ENCODE results near the gene TLR8.
A peak's percentile ranks its signal among the peaks of the same experiment; 100 is the strongest.

TLR8 gene

GRCh38 chrX:12949205-12949926 is 42.9 kb downstream of the TLR8 start:
- Histone ChIP-seq H3K4ac (ENCODE audit: low read depth, low read length) (no peak overlapping the region), H3K9ac (ENCODE audit: low read length) (no peak overlapping the region), H3K4me2 (ENCODE audit: low read length) (no peak overlapping the region), H3K36me3 (ENCODE audit: control insufficient read depth in 1 of 2, insufficient read depth in 2 of 2, low read length in 2 of 2) (no peaks in the 10 kb centered on the region), H3K18ac (ENCODE audit: low read length) (no peak overlapping the region), H3K79me1 (ENCODE audit: low read length) (peaks cover 16% of the 10 kb centered on the region), H3K4me3 (ENCODE audit: low read depth, low read length) (no peak overlapping the region), H4K91ac (ENCODE audit: low read depth, low read length) (peak overlapping the region; percentile 28), H3K79me2 (ENCODE audit: control insufficient read depth, insufficient read depth, low read length, poor library complexity) (no peaks in the 10 kb centered on the region), H2BK120ac (ENCODE audit: insufficient read depth, low read length, poor library complexity) (peak overlapping the region; percentile 86), H3K23ac (ENCODE audit: low read length) (no peak overlapping the region), H4K12ac (ENCODE audit: low read depth, low read length) (no peak overlapping the region), H3K9me3 (ENCODE audit: insufficient read depth, low read depth, low read length) (no peaks in the 10 kb centered on the region), H3K4me1 (ENCODE audit: control insufficient read depth in 1 of 2, insufficient read depth in 2 of 2, low read length in 2 of 2) (peaks cover 14 to 33% of the 10 kb centered on the region in 2 experiments), H3K27me3 (ENCODE audit: insufficient read depth, low read length) (no peaks in the 10 kb centered on the region), H2BK5ac (ENCODE audit: low read depth, low read length, poor library complexity) (peak overlapping the region; percentile 44), H2BK12ac (ENCODE audit: low read length) (peak overlapping the region; percentile 53), H3K27ac (ENCODE audit: low read depth, low read length) (peak overlapping the region; percentile 27), H2AFZ (ENCODE audit: insufficient read depth, low read length, poor library complexity) (no peak overlapping the region), H2AK5ac (ENCODE audit: low read length) (no peak overlapping the region), H4K8ac (ENCODE audit: low read depth, low read length) (no peak overlapping the region), H3K14ac (ENCODE audit: low read length) (no peak overlapping the region)
- DNase-seq, result peak in 1 of 2 donors; percentile 22
- WGBS (ENCODE audit: extremely low coverage, insufficient coverage, insufficient read length), result no CpG with 5 or more reads among the region's 5 CpGs

GRCh38 chrX:12949927-12950656 is 43.7 kb downstream of the TLR8 start:
- H3K4me1 ChIP-seq (ENCODE audit: control insufficient read depth in 1 of 2, insufficient read depth in 2 of 2, low read length in 2 of 2), result peaks cover 14 to 33% of the 10 kb centered on the region in 2 experiments
- H2AFZ ChIP-seq (ENCODE audit: insufficient read depth, low read length, poor library complexity), result peak overlapping the region; percentile 9
- H3K4ac ChIP-seq (ENCODE audit: low read depth, low read length), result no peak overlapping the region
- H3K9ac ChIP-seq (ENCODE audit: low read length), result no peak overlapping the region
- H3K4me2 ChIP-seq (ENCODE audit: low read length), result no peak overlapping the region
- H4K12ac ChIP-seq (ENCODE audit: low read depth, low read length), result no peak overlapping the region
- no CpG with 5 or more reads among the region's 11 CpGs for WGBS (ENCODE audit: extremely low coverage, insufficient coverage, insufficient read length)
- no peaks in the 10 kb centered on the region for H3K79me2 ChIP-seq (ENCODE audit: control insufficient read depth, insufficient read depth, low read length, poor library complexity)
- H3K14ac ChIP-seq (ENCODE audit: low read length), result peak overlapping the region; percentile 65
- H2AK5ac ChIP-seq (ENCODE audit: low read length), result no peak overlapping the region
- H4K91ac ChIP-seq (ENCODE audit: low read depth, low read length), result peak overlapping the region; percentile 55
- no peak overlapping the region for H3K23ac ChIP-seq (ENCODE audit: low read length)
- peaks cover 17% of the 10 kb centered on the region for H3K79me1 ChIP-seq (ENCODE audit: low read length)
- H4K8ac ChIP-seq (ENCODE audit: low read depth, low read length), result peak overlapping the region; percentile 47
- peak overlapping the region; percentile 27 for H3K27ac ChIP-seq (ENCODE audit: low read depth, low read length)
- DNase-seq, result peak; percentile 55 to 60
- H3K36me3 ChIP-seq (ENCODE audit: control insufficient read depth in 1 of 2, insufficient read depth in 2 of 2, low read length in 2 of 2), result no peaks in the 10 kb centered on the region
- H2BK120ac ChIP-seq (ENCODE audit: insufficient read depth, low read length, poor library complexity), result peak overlapping the region; percentile 29
- peak overlapping the region; percentile 44 for H2BK12ac ChIP-seq (ENCODE audit: low read length)
- no peaks in the 10 kb centered on the region for H3K27me3 ChIP-seq (ENCODE audit: insufficient read depth, low read length)
- H3K18ac ChIP-seq (ENCODE audit: low read length), result no peak overlapping the region
- H3K9me3 ChIP-seq (ENCODE audit: insufficient read depth, low read depth, low read length), result no peaks in the 10 kb centered on the region
- no peak overlapping the region for H2BK5ac ChIP-seq (ENCODE audit: low read depth, low read length, poor library complexity)
- no peak overlapping the region for H3K4me3 ChIP-seq (ENCODE audit: low read depth, low read length)

- WGBS (ENCODE audit: extremely low coverage, insufficient coverage, insufficient read length), result no CpG with 5 or more reads among the region's 9 CpGs
- peak overlapping the region; percentile 56 for H3K14ac ChIP-seq (ENCODE audit: low read length)
- H2AFZ ChIP-seq (ENCODE audit: insufficient read depth, low read length, poor library complexity), result peak overlapping the region; percentile 41
Observed at GRCh38 chrX:12950851-12951594, 44.6 kb downstream of the TLR8 start.

GRCh38 chrX:12951595-12951975 is 45.2 kb downstream of the TLR8 start:
- no peak for DNase-seq
- no peak overlapping the region for H3K4me3 ChIP-seq (ENCODE audit: low read depth, low read length)
- peaks cover 20 to 37% of the 10 kb centered on the region in 2 experiments for H3K4me1 ChIP-seq (ENCODE audit: control insufficient read depth in 1 of 2, insufficient read depth in 2 of 2, low read length in 2 of 2)
- H4K12ac ChIP-seq (ENCODE audit: low read depth, low read length), result no peak overlapping the region
- no peak overlapping the region for H4K91ac ChIP-seq (ENCODE audit: low read depth, low read length)
- no peak overlapping the region for H2AK5ac ChIP-seq (ENCODE audit: low read length)
- no peak overlapping the region for H3K23ac ChIP-seq (ENCODE audit: low read length)
- WGBS (ENCODE audit: extremely low coverage, insufficient coverage, insufficient read length), result no CpG with 5 or more reads among the region's 5 CpGs
- no peaks in the 10 kb centered on the region for H3K9me3 ChIP-seq (ENCODE audit: insufficient read depth, low read depth, low read length)
- H2BK12ac ChIP-seq (ENCODE audit: low read length), result no peak overlapping the region
- no peak overlapping the region for H2AFZ ChIP-seq (ENCODE audit: insufficient read depth, low read length, poor library complexity)
- H3K4me2 ChIP-seq (ENCODE audit: low read length), result no peak overlapping the region
- H3K36me3 ChIP-seq (ENCODE audit: control insufficient read depth in 1 of 2, insufficient read depth in 2 of 2, low read length in 2 of 2), result no peaks in the 10 kb centered on the region
- H3K79me2 ChIP-seq (ENCODE audit: control insufficient read depth, insufficient read depth, low read length, poor library complexity), result no peaks in the 10 kb centered on the region
- H3K79me1 ChIP-seq (ENCODE audit: low read length), result peaks cover 17% of the 10 kb centered on the region
- no peak overlapping the region for H3K14ac ChIP-seq (ENCODE audit: low read length)
- H3K27ac ChIP-seq (ENCODE audit: low read depth, low read length), result no peak overlapping the region
- H2BK120ac ChIP-seq (ENCODE audit: insufficient read depth, low read length, poor library complexity), result no peak overlapping the region
- no peak overlapping the region for H3K18ac ChIP-seq (ENCODE audit: low read length)
- no peak overlapping the region for H2BK5ac ChIP-seq (ENCODE audit: low read depth, low read length, poor library complexity)
- H3K9ac ChIP-seq (ENCODE audit: low read length), result no peak overlapping the region
- H4K8ac ChIP-seq (ENCODE audit: low read depth, low read length), result no peak overlapping the region
- no peaks in the 10 kb centered on the region for H3K27me3 ChIP-seq (ENCODE audit: insufficient read depth, low read length)
- no peak overlapping the region for H3K4ac ChIP-seq (ENCODE audit: low read depth, low read length)

More at GRCh38 chrX:12950851-12951594, 44.6 kb downstream of the TLR8 start:
- Histone ChIP-seq H3K4me3 (ENCODE audit: low read depth, low read length) (no peak overlapping the region), H3K4me2 (ENCODE audit: low read length) (no peak overlapping the region), H3K9me3 (ENCODE audit: insufficient read depth, low read depth, low read length) (no peaks in the 10 kb centered on the region), H3K18ac (ENCODE audit: low read length) (no peak overlapping the region), H2BK12ac (ENCODE audit: low read length) (peak overlapping the region; percentile 80), H3K9ac (ENCODE audit: low read length) (no peak overlapping the region), H4K12ac (ENCODE audit: low read depth, low read length) (peak overlapping the region; percentile 12), H4K8ac (ENCODE audit: low read depth, low read length) (peak overlapping the region; percentile 47), H2AK5ac (ENCODE audit: low read length) (peak overlapping the region; percentile 35), H3K36me3 (ENCODE audit: control insufficient read depth in 1 of 2, insufficient read depth in 2 of 2, low read length in 2 of 2) (no peaks in the 10 kb centered on the region), H4K91ac (ENCODE audit: low read depth, low read length) (peak overlapping the region; percentile 55), H2BK120ac (ENCODE audit: insufficient read depth, low read length, poor library complexity) (no peak overlapping the region), H2BK5ac (ENCODE audit: low read depth, low read length, poor library complexity) (no peak overlapping the region), H3K23ac (ENCODE audit: low read length) (no peak overlapping the region), H3K79me2 (ENCODE audit: control insufficient read depth, insufficient read depth, low read length, poor library complexity) (no peaks in the 10 kb centered on the region), H3K27me3 (ENCODE audit: insufficient read depth, low read length) (no peaks in the 10 kb centered on the region), H3K79me1 (ENCODE audit: low read length) (peaks cover 16% of the 10 kb centered on the region), H3K4me1 (ENCODE audit: control insufficient read depth in 1 of 2, insufficient read depth in 2 of 2, low read length in 2 of 2) (peaks cover 17 to 36% of the 10 kb centered on the region in 2 experiments), H3K4ac (ENCODE audit: low read depth, low read length) (no peak overlapping the region), H3K27ac (ENCODE audit: low read depth, low read length) (no peak overlapping the region)
- peak in 1 of 2 donors; percentile 29 for DNase-seq

Data from trophoblast cell (in vitro differentiated cells and primary cell).